Thyroid gland (tissue), 4 donors: ENCODE measurements around the gene NDUFA1.
"Not testable (repeated sequence)": the region's sequence is repeated elsewhere in the genome, so short reads cannot be mapped to it uniquely, and the experiment has no call there.

ENCODE experiments used
- CTCF ChIP-seq, 6 experiments: fragments of 200-600 bp in 3 of 6; fragments of 450-650 bp in 3 of 6; sonication (generic) in 3 of 6; IDR thresholded peaks; one replicate each; pipeline ENCODE4 v1.5.1; 2016 to 2019; ENCODE audit warnings: antibody characterized with exemption in 6 of 6, mild to moderate bottlenecking in 2 of 6, inconsistent platforms in 1 of 6, moderate library complexity in 1 of 6
- POLR2A ChIP-seq, 2 donors: fragments of 450-650 bp; IDR thresholded peaks; one replicate each; pipeline ENCODE4 v1.6.1; 2017; ENCODE audit warnings: antibody characterized with exemption in 2 of 2, mild to moderate bottlenecking in 2 of 2, moderate library complexity in 1 of 2

DNA sequence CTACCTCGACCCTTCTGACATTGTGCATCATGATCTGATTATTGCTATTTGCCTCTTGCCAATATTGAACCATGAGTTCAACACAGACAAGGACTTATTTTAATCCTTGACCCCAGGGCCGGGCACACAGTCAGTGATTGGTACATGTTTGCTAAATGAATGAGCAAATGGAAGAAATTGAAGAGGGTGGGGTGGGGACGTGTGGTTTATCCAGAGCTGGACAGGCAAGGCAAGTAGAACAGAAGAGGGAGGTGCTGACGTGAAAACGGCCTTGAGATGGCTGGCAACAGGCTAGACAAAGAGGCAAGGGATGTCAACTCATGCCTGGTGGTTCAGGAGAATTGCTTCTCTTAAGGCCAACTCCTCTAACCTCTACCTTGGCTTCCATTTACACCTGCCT lies 47.4 kb upstream of the NDUFA1 start:
- not testable (repeated sequence) for TF ChIP-seq CTCF, POLR2A (IDR thresholded peaks at IDR 0.05)
